GM12878 (cell line): ENCODE measurements around the gene GPR148.

ENCODE experiments used
- BHLHE40 ChIP-seq, 2 experiments: fragments of 450-650 bp in 1 of 2; IDR thresholded peaks; 2 replicates each; pipeline ENCODE4 v1.6.1; 2011 to 2017; ENCODE audit warnings: low read depth in 2 of 2, borderline replicate concordance in 1 of 2, improper control_type of control experiment in 1 of 2, low read length in 1 of 2, mild to moderate bottlenecking in 1 of 2
- CEBPZ ChIP-seq: fragments of 150-350 bp; IDR thresholded peaks from 2 replicates; pipeline ENCODE4 v1.6.1; 2016; ENCODE audit warnings: low read depth, low read length
- CTCF ChIP-seq, 3 experiments: IDR thresholded peaks in 2 of 3; conservative IDR thresholded peaks in 1 of 3; 2 replicates each; pipeline ENCODE4 v1.5.1; 2011; ENCODE audit warnings: low read depth in 3 of 3, low read length in 3 of 3, mild to moderate bottlenecking in 3 of 3, control low read depth in 2 of 3, moderate library complexity in 2 of 3, inconsistent platforms in 1 of 3, mixed read lengths in 1 of 3; ENCODE audit not compliant: control insufficient read depth in 2 of 3, insufficient read depth in 1 of 3; ENCODE audit errors: extremely low read depth in 1 of 3
- GABPA ChIP-seq: IDR thresholded peaks from 2 replicates; pipeline ENCODE4 v1.6.1; 2014; ENCODE audit warnings: antibody characterized with exemption, low read depth, mild to moderate bottlenecking, inconsistent platforms
- NR2C2 ChIP-seq: IDR thresholded peaks from 2 replicates; pipeline ENCODE4 v1.6.1; 2011; ENCODE audit warnings: borderline replicate concordance, low read depth; ENCODE audit not compliant: control insufficient read depth, insufficient read length
- POLR2AphosphoS5 ChIP-seq: IDR thresholded peaks from 2 replicates; pipeline ENCODE4 v1.6.1; 2011; ENCODE audit warnings: mild to moderate bottlenecking, low read length, inconsistent platforms
- SIN3A ChIP-seq: IDR thresholded peaks from 2 replicates; pipeline ENCODE4 v1.6.1; 2012; ENCODE audit warnings: low read depth, low read length, improper control_type of control experiment
- TCF7 ChIP-seq: IDR thresholded peaks from 2 replicates; pipeline ENCODE4 v1.6.1; 2014; ENCODE audit warnings: antibody characterized with exemption, borderline replicate concordance
- TF ChIP-seq, protein P1 (sequence below): IDR thresholded peaks from 2 replicates; pipeline ENCODE4 v1.6.1; 2011; ENCODE audit warnings: low read depth, mild to moderate bottlenecking, low read length, moderate library complexity, borderline replicate concordance; ENCODE audit errors: extremely low read depth

DNA sequence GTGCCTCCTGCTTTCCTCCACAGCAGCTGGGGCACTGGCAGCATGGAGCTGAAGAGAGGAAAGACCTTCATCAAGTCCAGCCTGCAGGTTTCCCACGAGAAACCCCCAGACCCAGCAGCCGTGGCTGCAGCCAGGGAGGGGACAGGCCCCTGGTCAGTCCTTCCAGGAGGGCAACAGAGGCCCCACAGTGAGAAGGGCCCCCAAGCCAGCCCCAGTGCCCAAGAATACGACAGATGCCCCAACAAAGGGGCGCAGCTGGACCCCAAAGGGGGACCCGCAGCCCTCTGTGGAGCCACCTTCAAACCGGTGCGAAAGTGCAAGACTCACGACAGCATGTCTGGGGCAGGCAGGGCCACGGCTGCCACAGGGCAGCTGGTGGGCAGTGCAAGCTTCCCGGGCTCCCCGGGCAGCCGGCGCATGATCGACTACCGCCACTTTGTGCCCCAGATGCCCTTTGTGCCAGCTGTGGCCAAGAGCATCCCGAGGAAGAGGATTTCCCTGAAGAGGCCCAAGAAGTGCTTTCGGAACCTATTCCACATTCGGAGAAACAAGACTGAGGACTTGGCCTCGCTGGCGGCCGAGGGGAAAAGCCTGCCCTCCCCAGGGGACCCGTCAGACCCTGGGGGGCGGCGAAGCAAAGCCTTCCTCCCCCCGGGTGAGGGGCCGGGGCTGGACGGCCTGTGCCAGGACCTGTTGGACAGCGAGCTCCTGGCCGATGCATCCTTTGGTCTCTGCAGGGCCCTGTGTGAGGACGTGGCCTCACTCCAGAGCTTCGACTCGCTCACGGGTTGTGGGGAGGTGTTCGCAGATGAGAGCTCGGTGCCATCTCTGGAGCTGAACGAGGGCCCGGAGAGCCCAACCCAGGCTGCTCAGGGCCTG lies 33.4 kb downstream of the GPR148 start:
- no peak for TF ChIP-seq CTCF (IDR thresholded peaks at IDR 0.05 in 2 of 3, conservative IDR thresholded peaks at IDR 0.05 in 1 of 3; ENCODE audit: control insufficient read depth in 2 of 3, extremely low read depth in 1 of 3, insufficient read depth in 1 of 3, low read depth in 3 of 3, low read length in 3 of 3)
- TF ChIP-seq POLR2AphosphoS5 = no peak
- no peak for TF ChIP-seq TCF7
- TF ChIP-seq NR2C2 = no peak
- TF ChIP-seq CEBPZ = no peak
- TF ChIP-seq, protein P1, sequence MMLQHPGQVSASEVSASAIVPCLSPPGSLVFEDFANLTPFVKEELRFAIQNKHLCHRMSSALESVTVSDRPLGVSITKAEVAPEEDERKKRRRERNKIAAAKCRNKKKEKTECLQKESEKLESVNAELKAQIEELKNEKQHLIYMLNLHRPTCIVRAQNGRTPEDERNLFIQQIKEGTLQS = no peak
- TF ChIP-seq SIN3A = no peak
- no peak for TF ChIP-seq BHLHE40 (IDR thresholded peaks at IDR 0.05; ENCODE audit: borderline replicate concordance in 1 of 2, low read depth in 2 of 2, low read length in 1 of 2)
- no peak for TF ChIP-seq GABPA
